Fibroblast of skin of left biceps (primary cell): Measurements from ENCODE around the gene TOMM70.
A peak's percentile ranks its signal among the peaks of the same experiment; 100 is the strongest.

ENCODE experiments used
- DNase-seq, 2 experiments: peaks; one replicate each; pipeline ENCODE4 v3.0.0-alpha.2; 2013; ENCODE audit warnings: low read depth in 2 of 2

The TOMM70 gene

GRCh38 chr3:100325827-100326226 is 75.1 kb downstream of the TOMM70 start:
- no peak for DNase-seq

- DNase-seq, result no peak
Observed at GRCh38 chr3:100324044-100324443, 76.8 kb downstream of the TOMM70 start.

DNA sequence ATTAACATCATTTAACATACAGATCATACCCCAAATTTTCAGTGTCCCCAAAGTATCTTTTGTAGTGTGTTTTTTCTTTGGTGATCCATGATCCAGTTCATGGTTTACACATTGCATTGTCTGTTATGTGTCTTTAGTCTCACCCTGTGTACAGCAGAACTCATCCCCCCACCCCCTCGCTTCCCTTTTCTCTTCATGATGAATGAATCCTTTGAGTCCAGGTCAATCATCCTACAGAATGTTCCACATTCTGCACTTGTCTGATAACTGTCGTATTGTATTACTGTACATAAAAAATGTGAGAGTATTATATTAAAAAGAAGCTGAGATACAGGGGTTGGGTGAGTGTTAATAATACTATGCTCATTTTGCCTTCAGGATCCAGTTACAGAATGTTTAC is 80.9 kb downstream of the TOMM70 start:
- no peak for DNase-seq

DNA sequence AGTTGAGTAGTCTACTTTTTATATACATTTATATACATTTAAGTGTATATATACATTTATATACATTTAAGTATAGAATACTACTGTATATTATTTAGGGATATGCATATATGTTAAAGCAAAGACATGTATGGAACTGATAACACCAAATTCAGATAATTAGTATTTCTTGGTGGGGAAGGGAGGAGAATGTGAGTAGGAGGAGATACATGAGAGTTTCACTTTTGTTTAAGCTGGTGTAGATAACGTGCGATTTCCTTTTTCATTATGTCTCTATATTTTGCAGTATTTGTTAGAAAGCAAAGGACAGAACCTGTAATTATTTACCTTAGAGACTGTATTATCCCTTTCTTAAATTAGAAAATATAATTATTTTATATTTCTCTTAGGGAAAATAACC is 83.0 kb downstream of the TOMM70 start:
- no peak for DNase-seq

- peak in 1 of 2 experiments; percentile 18 for DNase-seq
Observed at GRCh38 chr3:100316641-100317069, 84.2 kb downstream of the TOMM70 start.
